HepG2 (cell line): ENCODE results near the gene RAD23A. TPM values are rescaled to one million over a fixed set of nuclear protein-coding genes. Genes with fewer than 3 reads are reported as not detected.

Source experiments
- ESRRA ChIP-seq: sonication (generic); formaldehyde crosslinking; IDR thresholded peaks from 2 replicates; pipeline ENCODE4 v1.5.1; 2020; ENCODE audit warnings: mild to moderate bottlenecking, low read depth, missing genetic modification reagents
- GMEB1 ChIP-seq: sonication (generic); formaldehyde crosslinking; IDR thresholded peaks from 2 replicates; pipeline ENCODE4 v1.5.1; 2020; ENCODE audit warnings: missing genetic modification reagents, mild to moderate bottlenecking, borderline replicate concordance
- HMG20A ChIP-seq: IDR thresholded peaks from 2 replicates; pipeline ENCODE4 v1.6.1; 2016; ENCODE audit warnings: borderline replicate concordance
- HOXA9 ChIP-seq: sonication (generic); formaldehyde crosslinking; IDR thresholded peaks from 2 replicates; pipeline ENCODE4 v1.8.1; 2022; ENCODE audit warnings: missing genetic modification reagents, mild to moderate bottlenecking, moderate library complexity, borderline replicate concordance
- JUNB ChIP-seq: sonication (generic); formaldehyde crosslinking; IDR thresholded peaks from 2 replicates; pipeline ENCODE4 v1.8.0; 2022; ENCODE audit warnings: missing genetic modification reagents, mild to moderate bottlenecking, borderline replicate concordance
- MAZ ChIP-seq, 2 experiments: sonication (generic) in 1 of 2; formaldehyde crosslinking in 1 of 2; IDR thresholded peaks; 2 replicates each; pipeline versions ENCODE4 v1.5.0 to v1.6.1; 2012 to 2020; ENCODE audit warnings: low read depth in 2 of 2, mild to moderate bottlenecking in 2 of 2, borderline replicate concordance in 1 of 2, improper control_type of control experiment in 1 of 2, low read length in 1 of 2, missing genetic modification reagents in 1 of 2, moderate library complexity in 1 of 2
- MBD4 ChIP-seq: IDR thresholded peaks from 2 replicates; pipeline ENCODE4 v1.6.1; 2012; ENCODE audit warnings: low read length, inconsistent platforms, borderline replicate concordance
- NFYC ChIP-seq: IDR thresholded peaks from 2 replicates; pipeline ENCODE4 v1.6.1; 2016; ENCODE audit warnings: missing genetic modification reagents, missing compliant biosample characterization
- POLR2A ChIP-seq, 2 experiments: IDR thresholded peaks; 2 replicates each; pipeline ENCODE4 v1.6.1; 2011; ENCODE audit warnings: low read depth in 2 of 2, low read length in 2 of 2, mild to moderate bottlenecking in 1 of 2, moderate library complexity in 1 of 2; ENCODE audit not compliant: insufficient read depth in 1 of 2
- SIN3B ChIP-seq: fragments of 150-350 bp; IDR thresholded peaks from 2 replicates; pipeline ENCODE4 v1.6.1; 2014; ENCODE audit warnings: low read length
- SRSF4 ChIP-seq: fragments of 200-400 bp; formaldehyde crosslinking; IDR thresholded peaks from one replicate; pipeline ENCODE4 v1.6.1; 2018; ENCODE audit warnings: mild to moderate bottlenecking, low read depth, low read length, moderate library complexity; ENCODE audit not compliant: poor library complexity, severe bottlenecking
- TFE3 ChIP-seq: IDR thresholded peaks from 2 replicates; pipeline ENCODE4 v1.6.1; 2016
- ZFP1 ChIP-seq: IDR thresholded peaks from 2 replicates; pipeline ENCODE4 v1.6.1; 2016
- ZNF337 ChIP-seq: sonication (generic); formaldehyde crosslinking; IDR thresholded peaks from 2 replicates; pipeline ENCODE4 v1.5.1; 2020; ENCODE audit warnings: missing genetic modification reagents, low read depth, mild to moderate bottlenecking, borderline replicate concordance
- ZNF34 ChIP-seq: sonication (generic); formaldehyde crosslinking; IDR thresholded peaks from 2 replicates; pipeline ENCODE4 v1.4.0; 2020; ENCODE audit warnings: mild to moderate bottlenecking, missing genetic modification reagents, borderline replicate concordance
- ZNF350 ChIP-seq: sonication (generic); formaldehyde crosslinking; IDR thresholded peaks from 2 replicates; pipeline ENCODE4 v1.4.0; 2020; ENCODE audit warnings: mild to moderate bottlenecking, low read depth, missing genetic modification reagents, borderline replicate concordance
- ZNF367 ChIP-seq: sonication (generic); formaldehyde crosslinking; IDR thresholded peaks from 2 replicates; pipeline ENCODE4 v1.4.0; 2020; ENCODE audit warnings: missing genetic modification reagents, borderline replicate concordance
- ZNF607 ChIP-seq: sonication (generic); formaldehyde crosslinking; IDR thresholded peaks from 2 replicates; pipeline ENCODE4 v1.5.1; 2020; ENCODE audit warnings: missing genetic modification reagents, mild to moderate bottlenecking, borderline replicate concordance
- ZNF883 ChIP-seq: sonication (generic); formaldehyde crosslinking; IDR thresholded peaks from 2 replicates; pipeline ENCODE4 v1.5.1; 2020; ENCODE audit warnings: mild to moderate bottlenecking, missing genetic modification reagents; ENCODE audit errors: not compliant biosample characterization
- polyA plus RNA-seq, 8 experiments: library from polyadenylated mRNA; depleted of rRNA in 3 of 8; stranded (reverse) in 7 of 8; unstranded in 1 of 8; fragments of >200 nt; fragmentation: Illumina TruSeq in 4 of 8; extraction: Trizol in 4 of 8; gene quantifications; 2 replicates each; pipeline versions ENCODE4 v1.2.1 to v1.2.3, GENCODE V29; 2011 to 2016; ENCODE audit warnings: low read depth in 4 of 8, missing spikeins in 1 of 8, mixed read lengths in 1 of 8; ENCODE audit not compliant: insufficient read depth in 1 of 8
- total RNA-seq, 5 experiments: library from RNA; depleted of rRNA; stranded (reverse); fragments of >200 nt; fragmentation: Illumina TruSeq; extraction: Trizol; gene quantifications; 2 replicates each; pipeline ENCODE4 v1.2.3, GENCODE V29; 2016; ENCODE audit warnings: low read depth in 1 of 5
- TF ChIP-seq, protein P1 (sequence below): sonication (generic); formaldehyde crosslinking; IDR thresholded peaks from 2 replicates; pipeline ENCODE4 v1.9.0; 2021; ENCODE audit warnings: missing genetic modification reagents, mild to moderate bottlenecking, borderline replicate concordance
- TF ChIP-seq, protein P2 (sequence below): sonication (generic); formaldehyde crosslinking; IDR thresholded peaks from 2 replicates; pipeline ENCODE4 v1.4.0; 2020; ENCODE audit warnings: missing genetic modification reagents, borderline replicate concordance

RAD23A gene
- total and polyA plus RNA-seq, 2 of the 13 experiments (the other 11 are each of a cell fraction or from before 2014, with no cell fraction given), result 42.5 to 54.2 TPM

GRCh38 chr19:12933287-12934072, 12.2 kb upstream of the RAD23A start, which contains the start of gene FARSA (continued):
- TF ChIP-seq ZFP1 (CRISPR knock-in tag) (peak; percentile 69), POLR2A (IDR thresholded peaks at IDR 0.05; ENCODE audit: insufficient read depth in 1 of 2, low read depth in 2 of 2, low read length in 2 of 2) (peak; percentile 80 to 99), TFE3 (peak; percentile 56), JUNB (no peak), HOXA9 (peak; percentile 46; the same call in 1 of the 2 replicates), ZNF337 (CRISPR knock-in tag) (no peak), NFYC (peak; percentile 62), ESRRA (peak; percentile 66), SRSF4 (no peak), ZNF883 (peak; percentile 69), HMG20A (CRISPR knock-in tag) (no peak), GMEB1 (CRISPR knock-in tag) (peak; percentile 85), ZNF350 (CRISPR knock-in tag) (peak; percentile 78; the same call in 1 of the 2 replicates), MAZ (IDR thresholded peaks at IDR 0.05; ENCODE audit: borderline replicate concordance, low read depth, low read length) (peak; percentile 79), MAZ (CRISPR knock-in tag; IDR thresholded peaks at IDR 0.05; ENCODE audit: low read depth) (peak; percentile 89), ZNF607 (CRISPR knock-in tag) (0 out of 2 replicates have a peak, but pooled peaks have one; percentile 51), MBD4 (no peak), SIN3B (0 out of 2 replicates have a peak, but pooled peaks have one; percentile 21), ZNF34 (CRISPR knock-in tag) (peak; percentile 26; the same call in 1 of the 2 replicates), ZNF367 (CRISPR knock-in tag) (0 out of 2 replicates have a peak, but pooled peaks have one; percentile 58)
- TF ChIP-seq, protein P1, sequence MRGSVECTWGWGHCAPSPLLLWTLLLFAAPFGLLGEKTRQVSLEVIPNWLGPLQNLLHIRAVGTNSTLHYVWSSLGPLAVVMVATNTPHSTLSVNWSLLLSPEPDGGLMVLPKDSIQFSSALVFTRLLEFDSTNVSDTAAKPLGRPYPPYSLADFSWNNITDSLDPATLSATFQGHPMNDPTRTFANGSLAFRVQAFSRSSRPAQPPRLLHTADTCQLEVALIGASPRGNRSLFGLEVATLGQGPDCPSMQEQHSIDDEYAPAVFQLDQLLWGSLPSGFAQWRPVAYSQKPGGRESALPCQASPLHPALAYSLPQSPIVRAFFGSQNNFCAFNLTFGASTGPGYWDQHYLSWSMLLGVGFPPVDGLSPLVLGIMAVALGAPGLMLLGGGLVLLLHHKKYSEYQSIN (CRISPR knock-in tag), result no peak
- TF ChIP-seq, protein P2, sequence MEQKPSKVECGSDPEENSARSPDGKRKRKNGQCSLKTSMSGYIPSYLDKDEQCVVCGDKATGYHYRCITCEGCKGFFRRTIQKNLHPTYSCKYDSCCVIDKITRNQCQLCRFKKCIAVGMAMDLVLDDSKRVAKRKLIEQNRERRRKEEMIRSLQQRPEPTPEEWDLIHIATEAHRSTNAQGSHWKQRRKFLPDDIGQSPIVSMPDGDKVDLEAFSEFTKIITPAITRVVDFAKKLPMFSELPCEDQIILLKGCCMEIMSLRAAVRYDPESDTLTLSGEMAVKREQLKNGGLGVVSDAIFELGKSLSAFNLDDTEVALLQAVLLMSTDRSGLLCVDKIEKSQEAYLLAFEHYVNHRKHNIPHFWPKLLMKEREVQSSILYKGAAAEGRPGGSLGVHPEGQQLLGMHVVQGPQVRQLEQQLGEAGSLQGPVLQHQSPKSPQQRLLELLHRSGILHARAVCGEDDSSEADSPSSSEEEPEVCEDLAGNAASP (CRISPR knock-in tag), result 0 out of 2 replicates have a peak, but pooled peaks have one; percentile 62
